Peyer's patch (tissue), 4 donors: ENCODE data around the gene LILRA1. TPM values are rescaled to one million over a fixed set of nuclear protein-coding genes. Genes with fewer than 3 reads are reported as not detected.
"Not testable (repeated sequence)": the region's sequence is repeated elsewhere in the genome, so short reads cannot be mapped to it uniquely, and the experiment has no call there.

Source experiments
- DNase-seq, 3 donors: peaks; one replicate each; pipeline ENCODE4 v3.0.0-alpha.2; 2017 to 2019
- H3K27ac ChIP-seq, 4 donors: fragments of 200-600 bp; sonication (generic); one replicate each; pipeline ENCODE4 v1.5.1; 2016 to 2019
- H3K27me3 ChIP-seq, 2 donors: fragments of 200-600 bp; sonication (generic); one replicate each; pipeline ENCODE4 v1.5.1; 2019
- H3K36me3 ChIP-seq, 3 donors: fragments of 200-600 bp; sonication (generic); one replicate each; pipeline ENCODE4 v1.5.1; 2016 to 2019
- H3K4me1 ChIP-seq, 4 donors: fragments of 200-600 bp; sonication (generic); one replicate each; pipeline ENCODE4 v1.5.1; 2016 to 2019
- H3K4me3 ChIP-seq, 4 donors: fragments of 200-600 bp; sonication (generic); 1 replicate in 3 of 4; 2 replicates in 1 of 4; pipeline ENCODE4 v1.5.1; 2016 to 2019; ENCODE audit warnings: mild to moderate bottlenecking in 1 of 4
- H3K9me3 ChIP-seq, 4 donors: fragments of 200-600 bp; sonication (generic); one replicate each; pipeline ENCODE4 v1.5.1; 2016 to 2019; ENCODE audit warnings: mild to moderate bottlenecking in 1 of 4
- POLR2A ChIP-seq, 2 donors: fragments of 450-650 bp; IDR thresholded peaks; one replicate each; pipeline ENCODE4 v1.5.1; 2017; ENCODE audit warnings: antibody characterized with exemption in 2 of 2, mild to moderate bottlenecking in 2 of 2, moderate library complexity in 2 of 2
- total RNA-seq, 4 donors: library from RNA; depleted of rRNA; stranded (reverse); fragments of >200 nt; gene quantifications; one replicate each; pipeline ENCODE4 v1.1.0, GENCODE V29; 2016
- TF ChIP-seq, protein P1 (sequence below), 6 experiments: fragments of 450-650 bp in 4 of 6; fragments of 200-600 bp in 2 of 6; sonication (generic) in 1 of 6; IDR thresholded peaks; one replicate each; pipeline ENCODE4 v1.5.1; 2017 to 2019; ENCODE audit warnings: antibody characterized with exemption in 6 of 6, mild to moderate bottlenecking in 3 of 6, moderate library complexity in 1 of 6

Gene LILRA1
- total RNA-seq, 4 donors from 2014 or later, result not detected

DNA sequence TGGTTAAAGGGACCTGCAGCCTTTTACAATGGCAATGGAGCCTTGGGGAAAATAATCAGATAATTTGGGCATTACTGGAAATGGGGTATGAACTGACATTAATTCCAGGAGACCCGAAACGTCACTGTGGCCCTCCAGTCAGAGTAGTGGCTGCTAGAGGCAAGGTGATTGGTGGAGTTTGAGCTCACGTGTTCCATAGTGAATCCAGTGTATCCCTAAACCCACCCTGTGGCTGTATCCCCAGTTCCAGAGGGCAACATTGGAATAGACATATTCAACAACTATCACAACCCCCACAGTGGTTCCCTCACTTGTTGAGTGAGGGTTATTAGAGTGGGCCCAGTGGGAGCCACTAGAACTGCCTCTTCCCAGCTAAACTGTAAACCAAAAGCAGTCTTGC is 23.1 kb upstream of the LILRA1 start:
- DNase-seq, result no peak
- H3K9me3 ChIP-seq, result no peaks in the 10 kb centered on the region
- no peaks in the 10 kb centered on the region for H3K27me3 ChIP-seq
- H3K27ac ChIP-seq, result no peak overlapping the region
- no peaks in the 10 kb centered on the region for H3K4me1 ChIP-seq
- no peak overlapping the region for H3K4me3 ChIP-seq
- no peaks in the 10 kb centered on the region for H3K36me3 ChIP-seq
- TF ChIP-seq POLR2A (IDR thresholded peaks at IDR 0.05), result no peak
- TF ChIP-seq, protein P1, sequence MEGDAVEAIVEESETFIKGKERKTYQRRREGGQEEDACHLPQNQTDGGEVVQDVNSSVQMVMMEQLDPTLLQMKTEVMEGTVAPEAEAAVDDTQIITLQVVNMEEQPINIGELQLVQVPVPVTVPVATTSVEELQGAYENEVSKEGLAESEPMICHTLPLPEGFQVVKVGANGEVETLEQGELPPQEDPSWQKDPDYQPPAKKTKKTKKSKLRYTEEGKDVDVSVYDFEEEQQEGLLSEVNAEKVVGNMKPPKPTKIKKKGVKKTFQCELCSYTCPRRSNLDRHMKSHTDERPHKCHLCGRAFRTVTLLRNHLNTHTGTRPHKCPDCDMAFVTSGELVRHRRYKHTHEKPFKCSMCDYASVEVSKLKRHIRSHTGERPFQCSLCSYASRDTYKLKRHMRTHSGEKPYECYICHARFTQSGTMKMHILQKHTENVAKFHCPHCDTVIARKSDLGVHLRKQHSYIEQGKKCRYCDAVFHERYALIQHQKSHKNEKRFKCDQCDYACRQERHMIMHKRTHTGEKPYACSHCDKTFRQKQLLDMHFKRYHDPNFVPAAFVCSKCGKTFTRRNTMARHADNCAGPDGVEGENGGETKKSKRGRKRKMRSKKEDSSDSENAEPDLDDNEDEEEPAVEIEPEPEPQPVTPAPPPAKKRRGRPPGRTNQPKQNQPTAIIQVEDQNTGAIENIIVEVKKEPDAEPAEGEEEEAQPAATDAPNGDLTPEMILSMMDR (IDR thresholded peaks at IDR 0.05), result no peak

- not testable (repeated sequence) for H3K4me1 ChIP-seq, H3K27ac ChIP-seq, H3K9me3 ChIP-seq, H3K36me3 ChIP-seq, DNase-seq, H3K4me3 ChIP-seq, H3K27me3 ChIP-seq
These were observed 21.5 kb upstream of the LILRA1 start for GRCh38 chr19:54571715-54572615.

GRCh38 chr19:54572696-54573311 is 20.6 kb upstream of the LILRA1 start:
- Histone ChIP-seq H3K4me3 (no peak overlapping the region), H3K27me3 (no peaks in the 10 kb centered on the region), H3K27ac (peak overlapping the region in 1 of 4 donors; percentile 10), H3K4me1 (no peaks in the 10 kb centered on the region), H3K9me3 (no peaks in the 10 kb centered on the region), H3K36me3 (no peaks in the 10 kb centered on the region)
- DNase-seq, result peak in 1 of 3 donors; percentile 24
- TF ChIP-seq POLR2A (IDR thresholded peaks at IDR 0.05), result no peak
- TF ChIP-seq, protein P1 (IDR thresholded peaks at IDR 0.05), result no peak

- Histone ChIP-seq H3K27me3 (no peaks in the 10 kb centered on the region), H3K9me3 (no peaks in the 10 kb centered on the region), H3K4me1 (no peaks in the 10 kb centered on the region), H3K36me3 (no peaks in the 10 kb centered on the region), H3K27ac (peak within 1 kb of the TSS in 1 of 4 donors; percentile 46), H3K4me3 (no peak within 1 kb of the TSS)
- DNase-seq, result peak in 1 of 3 donors; percentile 24
- no peak for TF ChIP-seq POLR2A (IDR thresholded peaks at IDR 0.05)
- TF ChIP-seq, protein P1 (IDR thresholded peaks at IDR 0.05), result no peak
These were observed 20.0 kb upstream of the LILRA1 start, which contains the start of gene LILRA2 for GRCh38 chr19:54573330-54573872. Gene LILRA2 (plus strand): TSS chr19:54573790. CDS start chr19:54573879, 89 bp downstream.

DNA sequence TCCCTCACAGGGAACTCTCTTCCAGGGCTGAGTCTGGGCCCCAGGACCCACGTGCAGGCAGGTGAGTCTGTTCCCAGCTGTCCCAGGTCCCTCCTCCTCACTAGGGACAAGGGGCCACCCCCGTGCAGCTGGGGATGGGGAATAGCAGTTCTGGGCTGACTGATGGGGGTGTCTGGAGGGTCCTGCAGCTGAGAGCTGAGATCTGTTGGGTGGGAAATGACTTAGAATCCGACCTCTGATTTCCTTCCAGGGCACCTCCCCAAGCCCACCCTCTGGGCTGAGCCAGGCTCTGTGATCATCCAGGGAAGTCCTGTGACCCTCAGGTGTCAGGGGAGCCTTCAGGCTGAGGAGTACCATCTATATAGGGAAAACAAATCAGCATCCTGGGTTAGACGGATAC is 19.4 kb upstream of the LILRA1 start:
- H3K4me3 ChIP-seq, result no peak overlapping the region
- DNase-seq, result no peak
- TF ChIP-seq, protein P1 (IDR thresholded peaks at IDR 0.05), result no peak
- no peak for TF ChIP-seq POLR2A (IDR thresholded peaks at IDR 0.05)
- H3K4me1 ChIP-seq, result no peaks in the 10 kb centered on the region
- no peaks in the 10 kb centered on the region for H3K36me3 ChIP-seq
- no peaks in the 10 kb centered on the region for H3K27me3 ChIP-seq
- H3K27ac ChIP-seq, result peak overlapping the region in 1 of 4 donors; percentile 46
- no peaks in the 10 kb centered on the region for H3K9me3 ChIP-seq
